Stimulated activated CD8-positive, alpha-beta memory T cell treated with anti-CD3 and anti-CD28 coated beads, Interleukin-7, amount 100 ng/mL, for 4 hours (primary cell): ENCODE data around the gene CDIP1.

Experiments
- DNase-seq, 2 donors: peaks; one replicate each; pipeline ENCODE4 v3.0.0-alpha.2; 2020; ENCODE audit warnings: low read depth in 2 of 2

The CDIP1 gene

GRCh38 chr16:4539716-4540284 lies 1.2 kb upstream of the CDIP1 start:
- no peak for DNase-seq

GRCh38 chr16:4537376-4538343 lies 913 bp downstream of the CDIP1 start:
- no peak for DNase-seq

DNA sequence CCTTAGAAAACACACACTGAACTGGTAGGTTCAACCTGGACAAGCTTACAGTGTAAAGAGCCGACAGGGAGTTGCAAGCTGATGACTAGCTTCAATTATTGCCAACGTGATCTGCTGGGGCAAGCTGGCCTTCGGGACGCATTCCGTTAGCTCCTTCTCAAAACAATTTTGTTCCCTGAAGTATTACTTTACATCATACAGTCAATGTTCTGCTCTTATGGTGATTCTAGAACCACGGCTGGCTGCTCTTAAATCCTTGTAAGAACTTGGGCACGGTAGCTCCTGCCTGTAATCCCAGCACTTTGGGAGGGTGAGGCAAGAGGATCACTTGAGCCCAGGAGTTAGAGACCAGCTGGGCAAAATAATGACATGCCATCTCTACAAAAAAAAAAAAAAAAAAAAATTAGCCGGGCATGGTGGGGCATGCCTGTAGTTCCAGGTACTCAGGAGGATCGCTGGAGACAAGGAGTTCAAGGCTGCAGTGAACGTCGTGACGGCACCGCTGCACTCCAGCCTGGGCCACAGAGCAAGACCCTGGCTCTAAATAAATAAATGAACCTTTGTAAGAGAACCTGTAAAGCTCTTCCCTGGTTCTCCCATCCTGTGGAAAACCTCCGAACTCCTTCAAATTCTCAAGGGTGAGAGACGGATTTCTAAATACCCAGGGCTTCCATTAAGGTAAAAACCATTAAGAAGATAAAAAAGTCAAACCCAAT lies 2.0 kb downstream of the CDIP1 start:
- DNase-seq = no peak

DNA sequence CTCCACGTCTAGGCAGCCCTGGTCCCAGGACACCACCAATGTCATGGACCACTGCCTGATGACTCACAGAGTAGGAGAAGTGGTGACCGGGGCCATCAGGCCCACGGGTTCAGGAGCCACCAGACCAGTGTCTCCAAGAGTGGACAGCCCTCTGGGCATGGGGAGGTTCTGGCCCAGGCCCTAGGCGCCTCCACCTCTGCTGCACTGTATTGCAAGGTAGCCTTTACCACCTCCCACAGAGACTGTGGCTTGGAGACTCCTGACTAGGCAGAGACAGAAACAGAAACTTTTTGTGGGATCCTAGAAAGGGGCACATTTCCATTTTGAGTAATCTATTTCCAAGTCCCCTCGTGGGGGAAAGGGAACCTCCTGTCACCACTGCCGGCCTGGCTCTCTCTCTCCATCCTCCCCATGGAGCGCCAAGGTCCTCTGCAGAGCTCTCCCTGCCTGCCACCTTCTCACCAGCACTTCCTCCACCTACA lies 2.9 kb downstream of the CDIP1 start:
- DNase-seq = no peak

DNA sequence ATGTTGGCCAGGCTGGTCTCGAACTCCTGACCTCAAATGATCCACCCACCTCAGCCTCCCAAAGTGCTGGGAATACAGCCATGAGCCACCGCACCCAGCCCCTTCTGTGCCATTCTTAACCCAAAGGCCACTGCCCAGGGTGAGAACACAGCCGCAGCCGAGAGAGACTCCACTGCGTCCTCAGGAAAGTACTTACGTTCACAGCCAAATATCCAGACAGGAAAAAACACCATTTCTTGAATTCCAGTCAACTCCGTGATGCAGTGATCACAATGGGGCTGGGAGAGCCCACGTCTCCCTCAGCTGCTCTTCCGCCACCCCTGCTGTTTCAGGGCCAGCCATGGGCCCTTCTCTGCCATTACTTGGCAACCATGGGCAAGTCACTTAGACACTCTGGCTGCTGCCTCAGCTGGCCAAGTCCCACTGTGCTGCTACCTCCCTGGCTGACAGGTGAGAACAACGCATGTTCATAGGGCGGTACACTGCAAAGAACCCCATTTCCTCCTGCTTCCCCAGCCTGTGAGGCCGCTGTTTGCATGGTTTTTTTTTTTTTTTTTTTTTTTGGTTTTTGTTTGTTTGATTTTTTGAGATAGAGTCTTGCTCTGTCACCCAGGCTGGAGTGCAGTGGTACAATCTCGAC lies 4.3 kb downstream of the CDIP1 start:
- DNase-seq = no peak

DNA sequence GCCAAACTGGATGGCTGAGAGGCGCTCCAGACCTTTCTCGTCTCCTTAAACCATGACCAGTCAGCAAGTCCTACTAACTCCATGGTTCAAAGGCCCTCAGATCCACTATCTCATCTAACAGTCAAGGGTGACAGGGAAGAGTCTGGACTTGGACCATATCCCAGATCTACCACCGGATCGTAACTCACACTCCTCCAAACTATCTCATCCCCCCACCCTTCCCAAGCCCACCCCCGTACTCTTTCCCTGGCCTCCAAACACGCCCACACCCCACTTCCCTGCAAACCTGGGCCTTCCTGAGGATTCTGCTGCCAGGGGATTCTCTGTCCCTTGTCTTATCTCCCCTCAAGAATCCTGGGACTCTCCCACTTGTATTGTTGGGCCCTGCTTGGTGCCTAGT lies 5.1 kb downstream of the CDIP1 start:
- no peak for DNase-seq

GRCh38 chr16:4532238-4532637 lies 6.3 kb downstream of the CDIP1 start:
- no peak for DNase-seq

- DNase-seq = no peak
These were observed 6.8 kb downstream of the CDIP1 start for GRCh38 chr16:4531811-4532210.

- DNase-seq = no peak
These were observed 9.2 kb downstream of the CDIP1 start for GRCh38 chr16:4529085-4530060.

DNA sequence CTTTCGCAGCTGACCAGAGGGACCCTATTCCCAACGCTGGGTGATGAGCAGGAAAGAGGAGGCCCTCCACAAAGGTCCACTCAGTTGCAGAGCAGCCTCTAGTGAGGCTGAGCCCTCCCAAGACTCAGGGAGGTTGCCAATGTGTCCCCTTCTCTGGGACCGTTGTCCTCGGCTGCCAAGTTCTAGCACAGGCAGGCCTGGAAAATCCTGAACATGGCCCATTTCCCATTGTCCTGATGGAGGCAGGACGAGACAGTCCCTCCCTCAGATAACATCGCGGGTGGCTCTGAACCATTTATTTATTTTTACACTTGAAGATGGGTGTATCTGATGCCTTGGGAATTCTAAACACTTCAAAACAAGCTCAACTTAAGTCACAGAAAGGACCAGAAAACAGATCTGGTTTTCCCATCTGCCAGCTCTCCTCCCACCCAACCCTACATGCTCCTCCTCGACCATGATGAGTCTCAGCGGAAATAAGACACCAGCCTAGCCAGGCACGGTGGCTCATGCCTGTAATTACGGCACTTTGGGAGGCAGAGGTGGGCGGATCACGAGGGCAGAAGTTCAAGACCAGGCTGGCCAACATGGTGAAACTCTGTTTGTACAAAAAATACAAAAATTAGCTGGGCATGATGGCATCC lies 12.8 kb downstream of the CDIP1 start:
- no peak for DNase-seq

DNA sequence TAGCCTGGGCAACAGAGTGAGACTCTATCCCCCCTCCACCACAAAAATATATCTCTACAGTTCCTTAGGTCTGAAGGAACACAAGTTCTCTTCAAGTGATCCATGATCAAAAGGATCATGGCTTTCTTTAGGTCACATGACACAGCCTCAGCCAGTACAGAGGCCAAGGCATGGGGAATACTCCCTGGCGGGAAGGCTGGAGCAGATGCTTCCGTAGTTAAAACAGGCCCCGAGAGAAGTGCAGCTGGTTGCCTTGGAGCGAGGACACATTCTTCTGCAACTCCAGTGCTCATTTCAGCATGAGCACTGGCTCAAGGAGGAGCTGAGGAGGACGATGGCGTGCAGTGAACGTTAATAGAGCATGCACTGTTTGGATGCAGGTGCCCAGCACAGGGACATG lies 13.5 kb downstream of the CDIP1 start:
- DNase-seq = no peak

DNA sequence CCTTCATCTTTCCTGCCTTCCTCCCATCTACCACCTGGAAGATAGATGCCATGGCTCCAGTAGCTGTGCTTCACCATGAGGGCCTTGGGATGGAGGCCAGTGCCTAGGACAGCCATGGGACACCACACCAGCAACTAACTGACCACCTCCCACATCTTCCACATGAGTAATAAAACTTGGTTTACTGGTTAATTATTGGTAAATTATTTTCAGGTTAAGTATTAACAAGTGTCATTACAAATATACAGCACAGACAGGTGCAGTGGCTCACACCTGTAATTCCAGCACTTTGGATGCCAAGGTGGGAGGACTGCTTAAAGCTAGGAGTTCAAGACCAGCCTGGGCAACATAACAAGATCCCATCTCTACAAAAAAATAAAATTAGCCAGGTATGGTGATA lies 14.0 kb downstream of the CDIP1 start:
- DNase-seq = no peak

DNA sequence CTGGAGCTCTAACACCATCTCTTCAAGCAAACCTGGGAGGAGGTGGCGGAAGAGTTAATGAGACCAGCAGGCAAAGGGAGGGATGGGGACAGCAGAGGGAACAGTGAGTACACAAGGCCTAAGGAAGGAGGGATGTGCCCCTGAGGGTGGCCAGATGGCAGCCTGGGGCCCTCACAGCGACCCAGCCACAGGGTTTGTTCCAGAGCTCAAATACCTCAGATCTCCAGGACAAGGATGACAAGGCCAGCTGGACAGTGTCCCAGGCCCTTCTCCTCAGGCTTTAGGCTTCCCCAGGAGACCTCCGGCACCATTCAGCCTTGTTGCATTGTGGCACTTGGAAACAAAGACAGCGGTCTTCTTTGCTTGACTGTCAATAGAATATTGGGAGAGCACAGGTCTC lies 14.9 kb downstream of the CDIP1 start:
- no peak for DNase-seq

- DNase-seq = no peak
These were observed 16.5 kb downstream of the CDIP1 start for GRCh38 chr16:4522051-4522581.

GRCh38 chr16:4520913-4521312 lies 17.7 kb downstream of the CDIP1 start:
- DNase-seq = no peak

- no peak for DNase-seq
These were observed 19.1 kb downstream of the CDIP1 start for GRCh38 chr16:4519274-4520058.

- DNase-seq = no peak
These were observed 20.5 kb downstream of the CDIP1 start for GRCh38 chr16:4517812-4518680.

GRCh38 chr16:4515611-4516233 lies 22.9 kb downstream of the CDIP1 start:
- no peak for DNase-seq
